ENCODE data around the gene GRM3. TPM values are rescaled to one million over a fixed set of nuclear protein-coding genes. Genes with fewer than 3 reads are reported as not detected.
A peak's percentile ranks its signal among the peaks of the same experiment; 100 is the strongest.

The GRM3 gene
- total and polyA plus RNA-seq, 2 of the 13 experiments (the other 11 are each of a cell fraction or from before 2014, with no cell fraction given) = not detected

DNA sequence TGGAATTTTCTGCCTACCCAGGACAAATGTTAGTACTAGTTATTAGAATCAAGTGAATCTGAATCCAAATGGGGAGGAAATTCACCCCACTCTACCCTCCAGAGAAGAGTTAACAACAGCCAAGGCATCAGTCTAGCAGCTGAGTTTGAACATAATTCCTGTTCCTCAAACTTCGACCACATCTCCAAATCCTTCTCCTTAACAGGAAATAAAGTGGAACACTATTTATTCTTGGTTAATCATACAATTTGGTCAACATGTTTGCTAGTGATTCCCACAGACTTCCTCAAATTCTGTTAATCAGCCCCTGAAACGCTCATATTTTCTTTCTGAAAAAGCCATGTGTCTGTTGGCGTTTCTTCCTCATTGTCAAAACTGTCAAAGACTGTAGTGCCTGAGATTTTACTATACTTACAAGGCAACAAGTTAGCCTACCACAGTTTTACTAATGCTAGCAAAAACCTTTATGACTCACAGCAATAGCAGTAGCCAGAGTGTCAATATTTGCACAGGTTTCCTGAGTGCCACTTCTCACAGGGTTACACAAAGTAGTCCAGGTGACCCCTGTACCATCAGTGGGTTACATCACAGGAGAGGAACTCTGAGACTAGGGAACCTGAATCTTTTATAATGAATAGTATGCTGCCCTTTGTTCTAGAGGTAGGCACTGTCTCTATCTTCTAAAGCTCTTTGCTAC is 202.9 kb downstream of the GRM3 start (continued):
- TF ChIP-seq, protein P1, sequence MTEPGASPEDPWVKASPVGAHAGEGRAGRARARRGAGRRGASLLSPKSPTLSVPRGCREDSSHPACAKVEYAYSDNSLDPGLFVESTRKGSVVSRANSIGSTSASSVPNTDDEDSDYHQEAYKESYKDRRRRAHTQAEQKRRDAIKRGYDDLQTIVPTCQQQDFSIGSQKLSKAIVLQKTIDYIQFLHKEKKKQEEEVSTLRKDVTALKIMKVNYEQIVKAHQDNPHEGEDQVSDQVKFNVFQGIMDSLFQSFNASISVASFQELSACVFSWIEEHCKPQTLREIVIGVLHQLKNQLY (CRISPR knock-in tag; IDR thresholded peaks at IDR 0.05) = peak; percentile 80
- no peak for TF ChIP-seq ZNF687 (CRISPR knock-in tag; IDR thresholded peaks at IDR 0.05)
- no peak for TF ChIP-seq RNF2 (conservative IDR thresholded peaks at IDR 0.05; ENCODE audit: low read depth)
- TF ChIP-seq KDM3A (CRISPR knock-in tag; IDR thresholded peaks at IDR 0.05; ENCODE audit: low read depth) = peak; percentile 91
- TF ChIP-seq, protein P2, sequence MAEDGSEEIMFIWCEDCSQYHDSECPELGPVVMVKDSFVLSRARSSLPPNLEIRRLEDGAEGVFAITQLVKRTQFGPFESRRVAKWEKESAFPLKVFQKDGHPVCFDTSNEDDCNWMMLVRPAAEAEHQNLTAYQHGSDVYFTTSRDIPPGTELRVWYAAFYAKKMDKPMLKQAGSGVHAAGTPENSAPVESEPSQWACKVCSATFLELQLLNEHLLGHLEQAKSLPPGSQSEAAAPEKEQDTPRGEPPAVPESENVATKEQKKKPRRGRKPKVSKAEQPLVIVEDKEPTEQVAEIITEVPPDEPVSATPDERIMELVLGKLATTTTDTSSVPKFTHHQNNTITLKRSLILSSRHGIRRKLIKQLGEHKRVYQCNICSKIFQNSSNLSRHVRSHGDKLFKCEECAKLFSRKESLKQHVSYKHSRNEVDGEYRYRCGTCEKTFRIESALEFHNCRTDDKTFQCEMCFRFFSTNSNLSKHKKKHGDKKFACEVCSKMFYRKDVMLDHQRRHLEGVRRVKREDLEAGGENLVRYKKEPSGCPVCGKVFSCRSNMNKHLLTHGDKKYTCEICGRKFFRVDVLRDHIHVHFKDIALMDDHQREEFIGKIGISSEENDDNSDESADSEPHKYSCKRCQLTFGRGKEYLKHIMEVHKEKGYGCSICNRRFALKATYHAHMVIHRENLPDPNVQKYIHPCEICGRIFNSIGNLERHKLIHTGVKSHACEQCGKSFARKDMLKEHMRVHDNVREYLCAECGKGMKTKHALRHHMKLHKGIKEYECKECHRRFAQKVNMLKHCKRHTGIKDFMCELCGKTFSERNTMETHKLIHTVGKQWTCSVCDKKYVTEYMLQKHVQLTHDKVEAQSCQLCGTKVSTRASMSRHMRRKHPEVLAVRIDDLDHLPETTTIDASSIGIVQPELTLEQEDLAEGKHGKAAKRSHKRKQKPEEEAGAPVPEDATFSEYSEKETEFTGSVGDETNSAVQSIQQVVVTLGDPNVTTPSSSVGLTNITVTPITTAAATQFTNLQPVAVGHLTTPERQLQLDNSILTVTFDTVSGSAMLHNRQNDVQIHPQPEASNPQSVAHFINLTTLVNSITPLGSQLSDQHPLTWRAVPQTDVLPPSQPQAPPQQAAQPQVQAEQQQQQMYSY (CRISPR knock-in tag; IDR thresholded peaks at IDR 0.05) = no peak
- TF ChIP-seq ZNF543 (CRISPR knock-in tag; IDR thresholded peaks at IDR 0.05) = no peak
- peak; percentile 67; the same call in 1 of the 2 replicates for TF ChIP-seq KDM6A (CRISPR knock-in tag; IDR thresholded peaks at IDR 0.05; ENCODE audit: low read depth)
- TF ChIP-seq ZNF567 (CRISPR knock-in tag; IDR thresholded peaks at IDR 0.05; ENCODE audit: borderline replicate concordance) = no peak
- no peak for TF ChIP-seq UBTF (CRISPR knock-in tag; IDR thresholded peaks at IDR 0.05)
- peak; percentile 74 for TF ChIP-seq TARDBP (CRISPR knock-in tag; IDR thresholded peaks at IDR 0.05)
- TF ChIP-seq, protein P3, sequence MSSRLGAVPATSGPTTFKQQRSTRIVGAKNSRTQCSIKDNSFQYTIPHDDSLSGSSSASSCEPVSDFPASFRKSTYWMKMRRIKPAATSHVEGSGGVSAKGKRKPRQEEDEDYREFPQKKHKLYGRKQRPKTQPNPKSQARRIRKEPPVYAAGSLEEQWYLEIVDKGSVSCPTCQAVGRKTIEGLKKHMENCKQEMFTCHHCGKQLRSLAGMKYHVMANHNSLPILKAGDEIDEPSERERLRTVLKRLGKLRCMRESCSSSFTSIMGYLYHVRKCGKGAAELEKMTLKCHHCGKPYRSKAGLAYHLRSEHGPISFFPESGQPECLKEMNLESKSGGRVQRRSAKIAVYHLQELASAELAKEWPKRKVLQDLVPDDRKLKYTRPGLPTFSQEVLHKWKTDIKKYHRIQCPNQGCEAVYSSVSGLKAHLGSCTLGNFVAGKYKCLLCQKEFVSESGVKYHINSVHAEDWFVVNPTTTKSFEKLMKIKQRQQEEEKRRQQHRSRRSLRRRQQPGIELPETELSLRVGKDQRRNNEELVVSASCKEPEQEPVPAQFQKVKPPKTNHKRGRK (CRISPR knock-in tag; IDR thresholded peaks at IDR 0.05) = no peak
- TF ChIP-seq PCBP1 (IDR thresholded peaks at IDR 0.05; ENCODE audit: borderline replicate concordance, low read depth, low read length) = no peak

Measured in HepG2 (cell line).